GM19099 (cell line): ENCODE data around the gene SOWAHD.

Experiments
- POLR2A ChIP-seq: IDR thresholded peaks from 3 replicates; pipeline ENCODE4 v1.6.1; 2011; ENCODE audit warnings: low read depth; ENCODE audit not compliant: insufficient read length; ENCODE audit errors: extremely low read depth

SOWAHD gene

DNA sequence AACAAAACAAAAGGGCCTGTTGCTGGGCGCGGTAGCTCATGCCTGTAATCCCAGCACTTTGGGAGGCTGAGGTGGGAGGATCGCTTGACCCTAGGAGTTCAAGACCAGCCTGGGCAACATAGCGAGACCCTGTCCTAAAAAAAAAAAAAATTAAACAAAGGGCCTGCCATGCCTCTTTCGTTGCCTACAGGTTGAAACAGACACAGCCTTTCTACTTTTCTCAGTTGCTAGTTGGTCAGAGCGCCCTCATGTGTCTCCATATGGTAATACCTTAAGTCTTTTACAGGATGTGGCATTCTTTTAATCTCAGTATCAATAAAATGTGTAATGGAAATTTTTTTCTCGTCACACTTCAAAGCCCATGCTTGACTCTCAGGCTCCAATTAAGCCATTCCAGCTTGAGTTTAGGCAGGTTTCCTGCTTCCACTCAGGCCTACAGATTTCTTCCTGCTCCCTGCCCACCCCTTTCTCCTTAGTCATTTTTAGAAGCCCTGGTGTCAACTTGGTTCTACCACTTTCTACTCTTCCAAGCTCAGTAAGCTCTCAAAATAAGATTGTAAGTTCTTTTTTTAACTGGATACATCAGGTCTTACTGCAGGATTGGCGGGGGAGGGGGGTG, 4.6 kb upstream of the SOWAHD start:
- TF ChIP-seq POLR2A, result no peak

DNA sequence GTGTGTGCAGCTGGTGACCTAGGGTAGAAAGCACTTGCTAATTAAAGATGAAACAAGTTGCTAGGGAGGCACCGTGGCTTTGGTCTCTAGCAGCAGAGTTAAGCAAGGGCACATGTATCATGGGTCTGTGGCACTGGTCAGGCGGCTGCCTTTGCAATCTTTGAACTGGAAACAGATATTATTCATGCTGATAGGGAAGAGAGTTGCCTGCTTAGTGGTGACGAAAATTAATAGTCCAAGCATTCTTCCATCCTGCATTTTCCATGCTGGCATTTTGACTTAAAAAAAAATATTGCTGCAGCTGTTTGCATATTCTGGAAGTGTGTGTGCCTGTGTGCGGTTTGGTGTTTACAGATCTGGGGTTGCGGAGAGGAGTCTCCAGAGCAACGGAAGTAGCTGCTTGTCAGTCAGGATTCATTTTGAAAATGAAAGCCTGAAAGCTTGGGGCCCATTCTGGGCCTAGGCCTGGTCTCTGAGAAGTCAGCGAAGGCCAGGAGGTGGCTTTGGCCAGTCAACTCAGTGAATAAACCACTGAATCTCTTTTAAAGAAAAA, 2.3 kb upstream of the SOWAHD start:
- TF ChIP-seq POLR2A, result no peak

DNA sequence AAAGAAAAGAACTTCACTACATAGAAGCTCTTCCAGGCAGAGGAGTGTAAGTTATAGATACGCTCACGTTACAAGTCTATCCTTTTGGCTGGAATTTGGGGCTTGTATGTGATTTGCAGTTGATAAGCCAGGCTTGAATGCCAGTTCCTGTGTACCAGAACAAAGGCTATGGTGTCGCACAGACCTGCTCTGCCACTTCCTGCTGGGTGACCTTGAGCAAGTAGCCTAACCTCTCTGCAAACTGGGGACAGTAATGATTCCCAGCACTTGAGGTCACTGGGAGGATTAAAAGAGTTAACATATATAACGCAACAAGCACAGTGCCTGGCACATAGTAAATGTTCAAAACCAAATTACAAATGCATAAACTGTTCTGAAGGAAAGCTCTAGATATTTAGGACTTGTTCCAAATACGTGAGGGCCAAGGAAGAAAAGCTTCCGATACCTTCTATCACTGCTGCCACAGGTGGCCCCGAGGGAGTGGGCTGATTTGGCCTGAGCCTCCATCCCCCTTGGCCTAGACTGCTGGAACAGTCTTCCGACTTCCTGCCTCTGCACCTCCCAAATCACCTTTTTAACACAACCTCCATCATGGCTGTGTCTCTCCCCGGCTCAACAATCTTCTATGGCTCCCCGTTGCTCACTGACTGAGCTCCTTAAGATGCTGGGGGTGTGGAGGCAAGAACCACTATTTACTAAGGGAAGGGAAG, 1.3 kb upstream of the SOWAHD start:
- TF ChIP-seq POLR2A, result no peak

DNA sequence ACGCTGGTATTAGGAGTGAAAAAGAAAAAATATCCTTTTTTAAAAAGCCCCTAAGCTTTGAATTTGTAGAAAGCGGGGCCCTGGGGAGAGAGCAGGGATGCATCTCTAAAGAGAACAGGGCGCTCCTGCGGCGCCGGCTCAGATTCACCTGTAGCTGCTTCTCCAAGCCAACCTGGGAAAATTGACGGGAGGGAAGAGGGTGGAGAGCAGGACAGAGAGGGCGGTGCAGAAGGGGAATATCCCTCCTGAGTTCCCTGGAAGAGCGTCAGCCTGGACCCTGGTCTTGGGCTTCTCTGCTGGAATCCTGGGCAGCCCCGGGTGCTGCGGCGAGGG, 776 bp upstream of the SOWAHD start:
- TF ChIP-seq POLR2A, result no peak

DNA sequence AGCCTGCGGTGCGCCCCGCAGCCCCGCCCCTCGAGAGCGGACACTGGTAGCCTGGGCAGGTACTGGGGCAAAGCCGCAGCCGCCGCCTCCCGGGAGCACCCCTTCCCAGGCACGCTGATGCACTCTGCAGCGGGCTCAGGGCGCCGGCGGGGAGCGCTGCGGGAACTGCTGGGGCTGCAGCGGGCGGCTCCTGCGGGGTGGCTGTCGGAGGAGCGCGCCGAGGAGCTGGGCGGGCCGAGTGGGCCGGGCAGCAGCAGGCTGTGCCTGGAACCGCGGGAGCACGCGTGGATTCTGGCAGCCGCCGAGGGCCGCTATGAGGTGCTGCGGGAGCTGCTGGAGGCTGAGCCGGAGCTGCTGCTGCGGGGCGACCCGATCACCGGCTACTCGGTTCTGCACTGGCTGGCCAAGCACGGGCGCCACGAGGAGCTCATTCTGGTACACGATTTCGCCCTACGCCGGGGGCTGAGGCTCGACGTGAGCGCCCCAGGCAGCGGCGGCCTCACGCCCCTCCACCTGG, 401 bp downstream of the SOWAHD start:
- TF ChIP-seq POLR2A, result peak; percentile 34

DNA sequence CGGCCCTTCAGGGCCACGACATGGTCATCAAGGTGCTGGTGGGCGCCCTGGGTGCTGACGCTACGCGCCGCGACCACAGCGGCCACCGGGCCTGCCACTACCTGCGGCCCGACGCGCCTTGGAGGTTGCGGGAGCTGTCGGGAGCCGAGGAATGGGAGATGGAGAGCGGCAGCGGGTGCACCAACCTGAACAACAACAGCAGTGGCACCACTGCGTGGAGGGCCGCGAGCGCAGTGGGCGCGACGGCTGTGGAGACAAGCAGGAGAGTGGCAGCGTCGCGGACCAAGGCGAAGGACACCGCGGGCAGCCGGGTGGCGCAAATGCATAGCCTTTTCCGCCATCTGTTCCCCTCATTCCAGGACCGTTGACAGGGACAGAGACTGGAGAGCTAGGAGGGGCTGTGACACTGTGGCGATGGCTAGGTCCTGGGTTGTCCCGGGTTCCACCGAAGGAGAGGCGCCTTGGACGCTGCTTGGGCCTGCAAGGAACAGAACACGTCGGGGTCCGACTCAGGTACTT, 919 bp downstream of the SOWAHD start:
- TF ChIP-seq POLR2A, result peak; percentile 7

DNA sequence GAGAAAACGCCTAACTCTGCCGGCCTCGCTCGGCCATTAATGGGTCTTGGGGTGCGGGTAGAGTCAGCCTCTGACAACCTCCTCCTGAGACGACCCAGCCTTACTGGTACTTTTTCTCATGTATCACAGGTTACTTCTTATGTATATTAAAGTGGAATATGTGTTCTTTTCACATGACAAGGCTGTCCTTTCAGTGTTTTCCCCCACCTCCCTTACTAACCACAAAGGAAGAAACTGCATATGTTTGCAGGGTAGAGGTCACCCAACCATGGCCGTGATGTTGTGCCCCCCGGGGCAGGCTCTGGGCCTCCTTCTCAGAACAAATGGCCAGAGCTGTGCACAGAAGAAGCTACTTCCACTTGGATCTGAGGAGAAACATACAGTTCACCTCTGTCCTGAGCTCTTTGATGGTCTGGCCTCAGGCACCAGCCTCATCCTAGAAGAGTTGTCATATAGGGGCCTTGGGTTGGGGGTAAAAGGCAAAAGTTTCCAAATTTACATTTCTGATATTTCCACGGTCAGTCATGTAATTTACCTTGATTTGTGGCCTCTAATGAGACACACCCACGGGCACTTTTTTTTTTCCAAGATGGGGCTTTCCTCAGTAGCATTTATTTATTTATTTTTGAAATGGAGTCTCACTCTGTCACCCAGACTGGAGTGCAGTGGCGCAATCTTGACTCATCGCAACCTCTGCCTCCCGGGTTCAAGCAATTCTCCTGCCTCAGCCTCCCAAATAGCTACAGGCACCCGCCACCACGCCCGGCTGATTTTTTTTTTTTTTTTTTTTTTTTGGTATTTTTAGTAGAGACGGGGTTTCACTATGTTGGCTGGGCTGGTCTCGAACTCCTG, 1.9 kb downstream of the SOWAHD start:
- TF ChIP-seq POLR2A, result peak; percentile 31

DNA sequence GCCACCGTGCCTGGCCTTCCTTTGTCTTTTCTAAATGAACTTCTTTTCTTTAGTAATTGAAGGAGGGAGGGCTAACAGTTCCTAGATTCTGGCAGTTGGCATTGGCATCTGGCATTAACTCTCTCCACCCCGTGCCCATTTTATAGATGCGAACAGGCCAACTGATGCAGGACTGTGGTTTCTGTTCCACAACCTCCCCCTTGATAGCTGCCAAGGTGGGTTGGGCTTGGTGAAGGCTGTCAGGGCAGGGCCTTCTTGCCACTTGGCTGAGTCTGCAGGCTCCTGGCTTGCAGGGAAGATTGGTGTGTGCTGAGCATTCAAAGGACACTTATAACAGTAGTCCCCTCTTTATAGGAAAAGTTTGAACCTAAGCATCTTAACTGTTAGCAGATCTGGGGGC, 4.3 kb downstream of the SOWAHD start:
- TF ChIP-seq POLR2A, result no peak

DNA sequence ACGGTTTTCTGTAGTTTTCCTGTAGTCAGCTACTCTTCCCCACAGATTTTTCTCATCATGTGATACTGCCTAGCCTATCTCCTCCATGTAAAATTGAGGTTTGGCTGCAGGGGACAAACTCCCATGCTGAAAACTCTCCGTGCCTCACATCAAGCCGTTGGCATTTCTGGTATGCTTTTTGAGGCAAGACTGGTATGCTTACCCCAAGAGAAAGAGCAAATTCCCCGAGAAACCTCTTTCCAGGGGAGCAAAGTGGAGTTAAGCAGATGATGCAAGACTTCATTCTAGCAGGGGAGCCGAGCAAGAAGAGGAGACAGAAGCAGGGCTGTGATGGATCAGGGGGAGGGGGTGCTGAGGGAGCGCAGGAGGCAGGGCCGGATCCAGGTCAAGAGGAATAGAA, 4.8 kb downstream of the SOWAHD start:
- TF ChIP-seq POLR2A, result no peak

DNA sequence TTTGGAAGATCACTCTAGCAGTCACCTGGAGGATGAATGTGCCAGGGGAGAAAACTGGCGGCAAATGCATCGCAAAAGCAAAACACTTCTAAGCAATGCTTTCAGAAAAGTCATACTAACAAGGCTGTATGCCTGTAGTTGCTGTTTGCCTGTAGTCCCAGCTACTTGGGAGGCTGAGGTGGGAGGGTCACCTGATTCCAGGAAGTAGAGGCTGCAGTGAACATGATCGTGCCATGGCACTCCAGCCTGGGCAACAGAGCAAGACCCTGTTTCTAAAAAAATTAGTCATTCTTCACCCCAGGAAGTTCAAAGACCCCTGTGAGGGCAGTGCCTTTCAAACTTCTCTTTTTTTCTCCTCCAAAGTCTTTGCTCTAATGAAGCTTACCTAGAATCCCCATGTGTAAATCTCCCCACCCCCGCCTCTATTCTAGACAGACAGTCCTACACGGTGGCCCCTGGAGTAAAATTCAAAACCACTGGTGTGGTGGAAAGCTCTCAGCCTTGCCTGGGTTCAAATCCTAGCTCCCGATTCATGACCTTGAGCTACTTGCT, 5.5 kb downstream of the SOWAHD start:
- no peak for TF ChIP-seq POLR2A

DNA sequence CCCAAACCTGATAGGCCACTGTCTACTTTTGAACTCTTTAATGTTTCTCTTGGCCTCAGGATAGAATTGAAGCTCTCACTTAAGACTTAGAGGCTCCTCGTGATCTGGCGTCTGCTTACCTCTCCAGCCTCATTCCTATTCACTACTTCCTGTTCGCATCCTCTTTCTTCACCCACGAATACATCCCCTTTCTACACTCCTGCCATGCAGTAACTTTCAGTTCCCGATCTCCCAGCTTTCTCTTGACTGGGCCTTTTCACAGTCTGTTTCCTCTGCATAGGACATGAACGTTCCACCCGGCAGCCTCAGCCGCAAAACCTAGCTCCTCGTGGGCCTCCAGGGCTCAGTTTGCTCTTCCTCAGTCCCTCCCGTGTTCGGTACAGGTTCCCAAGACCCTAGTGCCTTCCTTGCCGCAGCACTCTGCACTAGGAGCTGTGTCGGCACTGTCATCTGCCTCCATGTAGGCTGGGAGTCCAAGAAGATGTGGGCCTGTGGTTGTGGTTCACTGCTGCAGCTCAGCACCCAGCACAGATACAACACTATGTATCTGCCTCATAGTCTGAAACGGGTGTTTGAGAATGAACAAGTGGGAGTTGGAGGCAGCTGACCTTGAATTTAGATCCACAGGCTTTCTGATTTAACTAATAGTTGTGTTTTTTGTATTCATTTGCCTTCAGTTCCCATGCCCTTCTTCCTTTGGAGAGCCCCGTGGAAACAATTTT, 17.3 kb downstream of the SOWAHD start:
- no peak for TF ChIP-seq POLR2A

DNA sequence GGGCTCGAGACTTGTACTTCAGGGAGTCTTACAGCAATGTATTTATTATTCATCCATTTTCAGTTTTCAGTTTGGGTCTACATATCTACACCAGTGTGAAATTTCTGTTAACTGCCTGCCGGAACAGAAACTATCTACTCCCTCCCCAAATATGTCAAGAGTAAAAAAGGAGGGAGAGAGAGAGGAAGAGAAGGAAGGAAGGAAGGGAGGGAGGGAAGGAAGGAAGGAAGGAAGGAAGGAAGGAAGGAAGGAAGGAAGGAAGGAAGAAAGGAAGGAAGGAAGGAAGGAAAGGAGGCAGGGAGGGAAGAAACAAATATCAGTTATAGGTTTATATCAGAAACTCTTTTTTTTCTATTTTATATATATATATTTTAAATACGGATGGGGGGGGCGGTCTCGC, 20.4 kb downstream of the SOWAHD start:
- TF ChIP-seq POLR2A, result no peak

DNA sequence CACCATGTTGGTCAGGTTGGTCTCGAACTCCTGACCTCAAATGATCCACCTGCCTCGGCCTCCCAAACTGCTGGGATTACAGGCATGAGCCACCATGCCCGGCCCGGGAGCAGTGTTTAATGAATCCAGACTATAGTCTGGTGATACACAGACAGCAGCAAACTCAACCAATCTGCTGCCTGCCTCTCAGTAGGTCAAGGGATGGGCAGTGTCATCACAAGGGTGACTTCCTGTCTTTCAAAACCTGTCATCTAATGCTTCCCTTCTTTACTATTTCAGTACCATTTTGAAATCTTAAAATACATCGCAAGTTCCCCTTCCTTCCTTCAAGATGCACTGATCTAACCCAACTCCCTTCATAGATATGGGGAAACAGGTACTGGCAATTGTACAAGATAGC, 24.6 kb downstream of the SOWAHD start:
- TF ChIP-seq POLR2A, result no peak

DNA sequence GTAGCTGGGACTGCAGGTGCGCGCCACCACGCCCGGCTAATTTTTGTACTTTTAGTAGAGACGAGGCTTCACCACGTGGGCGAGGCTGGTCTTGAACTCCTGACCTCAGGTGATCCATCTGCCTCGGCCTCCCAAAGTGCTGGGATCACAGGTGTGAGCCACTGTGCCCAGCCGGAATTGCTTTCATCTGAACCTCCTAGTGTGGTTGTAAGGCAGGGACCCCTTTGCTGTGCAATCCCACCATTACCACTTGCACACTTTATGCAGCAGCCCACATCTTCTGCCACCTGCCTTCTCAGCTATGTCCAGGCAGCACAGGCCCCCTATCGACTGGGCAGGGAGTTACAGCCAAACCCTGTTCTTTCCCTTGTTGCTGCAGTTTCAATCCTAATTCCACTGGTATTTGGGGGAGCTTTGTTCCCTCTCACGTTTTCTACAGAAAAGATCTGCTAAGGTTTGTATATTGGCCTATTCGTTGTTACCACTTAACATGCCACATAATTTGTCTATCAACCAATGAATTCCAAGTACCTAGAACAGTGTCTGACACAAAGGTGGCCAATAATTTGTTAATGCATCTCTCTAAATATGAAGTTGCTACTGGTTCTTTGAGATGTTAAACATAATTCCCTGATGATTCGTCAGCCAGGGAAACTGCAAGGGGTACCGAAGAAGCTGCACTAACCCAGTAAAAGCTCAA, 26.5 kb downstream of the SOWAHD start:
- no peak for TF ChIP-seq POLR2A
